C4-2B (cell line): ENCODE data around the gene SHMT2.

Experiments
- CTCF ChIP-seq: fragments of 450-650 bp; conservative IDR thresholded peaks from 2 replicates; pipeline ENCODE4 v1.5.1; 2017; ENCODE audit warnings: mild to moderate bottlenecking
- ZFX ChIP-seq: fragments of 450-650 bp; IDR thresholded peaks from 2 replicates; pipeline ENCODE4 v1.6.1; 2017

GRCh38 chr12:57192920-57193319 is 36.6 kb upstream of the SHMT2 start:
- TF ChIP-seq CTCF (no peak), ZFX (no peak)
